HEK293T (cell line): Measurements from ENCODE around the gene IL17B.
A peak's percentile ranks its signal among the peaks of the same experiment; 100 is the strongest.

Source experiments
- CTCF ChIA-PET: fragments of 350-600 bp; formaldehyde crosslinking; extraction: SDS; loops from one replicate; lab custom pipeline; 2021; ENCODE audit warnings: antibody characterized with exemption, inconsistent platforms; lab: Yijun Ruan, JAX
- POLR2A ChIA-PET: fragments of 350-600 bp; formaldehyde crosslinking; extraction: SDS; loops from one replicate; lab custom pipeline; 2020; ENCODE audit warnings: antibody characterized with exemption, inconsistent platforms; lab: Yijun Ruan, JAX
- DNase-seq: peaks from one replicate; pipeline ENCODE4 v3.0.0; 2012; ENCODE audit warnings: mixed read lengths; ENCODE audit errors: extremely low spot score
- ARNT ChIP-seq: fragments of 450-650 bp; IDR thresholded peaks from 2 replicates; pipeline ENCODE4 v1.6.1; 2017; ENCODE audit warnings: mild to moderate bottlenecking
- BHLHE40 ChIP-seq: fragments of 450-650 bp; IDR thresholded peaks from 2 replicates; pipeline ENCODE4 v1.6.1; 2016; ENCODE audit warnings: mild to moderate bottlenecking, moderate library complexity, borderline replicate concordance
- CTBP1 ChIP-seq: fragments of 450-650 bp; IDR thresholded peaks from 2 replicates; pipeline ENCODE4 v1.6.1; 2016; ENCODE audit warnings: borderline replicate concordance
- ELF4 ChIP-seq: fragments of 450-650 bp; IDR thresholded peaks from 2 replicates; pipeline ENCODE4 v1.6.1; 2017; ENCODE audit warnings: antibody characterized with exemption
- FOXA1 ChIP-seq: fragments of 450-650 bp; IDR thresholded peaks from 2 replicates; pipeline ENCODE4 v1.6.1; 2016; ENCODE audit warnings: mild to moderate bottlenecking
- FOXK2 ChIP-seq: fragments of 450-650 bp; IDR thresholded peaks from 2 replicates; pipeline ENCODE4 v1.6.1; 2016; ENCODE audit warnings: mild to moderate bottlenecking
- FOXM1 ChIP-seq: fragments of 450-650 bp; IDR thresholded peaks from 2 replicates; pipeline ENCODE4 v1.6.1; 2017; ENCODE audit warnings: mild to moderate bottlenecking, borderline replicate concordance
- HDGF ChIP-seq: fragments of 450-650 bp; IDR thresholded peaks from 2 replicates; pipeline ENCODE4 v1.6.1; 2017; ENCODE audit warnings: antibody characterized with exemption, borderline replicate concordance
- L3MBTL2 ChIP-seq: fragments of 450-650 bp; conservative IDR thresholded peaks from 2 replicates; pipeline ENCODE4 v1.6.1; 2016; ENCODE audit warnings: mild to moderate bottlenecking
- LEF1 ChIP-seq: fragments of 450-650 bp; IDR thresholded peaks from 2 replicates; pipeline ENCODE4 v1.6.1; 2017; ENCODE audit warnings: mild to moderate bottlenecking, borderline replicate concordance
- NFRKB ChIP-seq: fragments of 450-650 bp; IDR thresholded peaks from 2 replicates; pipeline ENCODE4 v1.6.1; 2016; ENCODE audit warnings: mild to moderate bottlenecking, moderate library complexity
- PKNOX1 ChIP-seq: fragments of 450-650 bp; IDR thresholded peaks from 2 replicates; pipeline ENCODE4 v1.6.1; 2016
- SP1 ChIP-seq: fragments of 450-650 bp; IDR thresholded peaks from 2 replicates; pipeline ENCODE4 v1.6.1; 2017
- SUZ12 ChIP-seq: fragments of 450-650 bp; IDR thresholded peaks from 2 replicates; pipeline ENCODE4 v1.6.1; 2016; ENCODE audit warnings: mild to moderate bottlenecking
- TARDBP ChIP-seq: fragments of 450-650 bp; IDR thresholded peaks from 2 replicates; pipeline ENCODE4 v1.6.1; 2016
- ZNF384 ChIP-seq: fragments of 450-650 bp; IDR thresholded peaks from 2 replicates; pipeline ENCODE4 v1.6.1; 2016

Gene IL17B

GRCh38 chr5:149367249-149367971 is 11.7 kb downstream of the IL17B start:
- peak; percentile 80 for DNase-seq
- ChIA-PET CTCF (interaction anchor here (0.6 to 2.7 kb wide), 29 partner anchors 9 to 312 kb away, joined by 3 to 16 read pairs (median 4); partner anchors contain the start of genes GRPEL2, IL17B and PCYOX1L), POLR2A (interaction anchor here (1.8 to 4.3 kb wide), 2 partner anchors 9 to 22 kb away, joined by 6 to 34 read pairs; partner anchors contain the start of genes GRPEL2 and PCYOX1L)
- no peak for TF ChIP-seq ELF4
- TF ChIP-seq HDGF: no peak
- no peak for TF ChIP-seq FOXK2
- peak; percentile 88 for TF ChIP-seq PKNOX1

GRCh38 chr5:149366169-149366729 is 12.8 kb downstream of the IL17B start:
- no peak for DNase-seq
- POLR2A ChIA-PET: interaction anchor here (0.7 to 4.3 kb wide), 3 partner anchors 8 to 80 kb away, joined by 3 to 34 read pairs (median 5); partner anchors contain the start of genes GRPEL2 and PCYOX1L
- CTCF ChIA-PET: interaction anchor here (0.7 to 2.4 kb wide), 3 partner anchors 9 to 54 kb away, joined by 3 to 10 read pairs (median 7); partner anchors contain the start of gene PCYOX1L
- TF ChIP-seq LEF1: no peak

GRCh38 chr5:149365418-149365817 is 13.7 kb downstream of the IL17B start:
- DNase-seq: no peak
- POLR2A ChIA-PET: interaction anchor here (4.3 kb wide), 1 partner anchor 7 kb away, joined by 34 read pairs; the partner anchor contains the start of gene PCYOX1L
- TF ChIP-seq HDGF: no peak
- no peak for TF ChIP-seq FOXM1
- TF ChIP-seq FOXA1: no peak
- no peak for TF ChIP-seq ARNT
- no peak for TF ChIP-seq CTBP1
- TF ChIP-seq PKNOX1: no peak
- TF ChIP-seq ELF4: no peak
- TF ChIP-seq LEF1: no peak
- TF ChIP-seq L3MBTL2: no peak
- TF ChIP-seq NFRKB: no peak
- no peak for TF ChIP-seq FOXK2
- no peak for TF ChIP-seq SUZ12
- TF ChIP-seq TARDBP: no peak
- no peak for TF ChIP-seq ZNF384
- CTCF ChIA-PET: no interaction called here

- ChIA-PET CTCF (no interaction called here), POLR2A (no interaction called here)
- no peak for TF ChIP-seq FOXK2
- no peak for TF ChIP-seq L3MBTL2
- no peak for TF ChIP-seq ZNF384
- TF ChIP-seq FOXM1: no peak
- no peak for TF ChIP-seq ELF4
- no peak for TF ChIP-seq TARDBP
- TF ChIP-seq BHLHE40: no peak
- no peak for TF ChIP-seq FOXA1
- no peak for TF ChIP-seq LEF1
- no peak for TF ChIP-seq SUZ12
- no peak for TF ChIP-seq HDGF
- TF ChIP-seq CTBP1: no peak
- DNase-seq: no peak
Measured at GRCh38 chr5:149364719-149365118, 14.4 kb downstream of the IL17B start.

- POLR2A ChIA-PET: no interaction called here
- DNase-seq: no peak
- CTCF ChIA-PET: interaction anchor here (0.8 kb wide), 1 partner anchor 8 kb away, joined by 4 read pairs; no protein-coding TSS in a partner anchor
- TF ChIP-seq FOXA1 (no peak), BHLHE40 (no peak)
Measured at GRCh38 chr5:149363936-149364335, 15.2 kb downstream of the IL17B start.

- TF ChIP-seq TARDBP (no peak), FOXK2 (no peak), BHLHE40 (no peak), FOXM1 (no peak), NFRKB (no peak), CTBP1 (no peak), PKNOX1 (no peak), ARNT (no peak), SUZ12 (no peak), HDGF (no peak), FOXA1 (no peak), ZNF384 (no peak), SP1 (no peak), LEF1 (no peak), ELF4 (no peak)
- CTCF ChIA-PET: interaction anchor here (0.8 kb wide), 1 partner anchor 9 kb away, joined by 4 read pairs; no protein-coding TSS in a partner anchor
- POLR2A ChIA-PET: interaction anchor here (1.0 kb wide), 1 partner anchor 18 kb away, joined by 4 read pairs; the partner anchor contains the start of gene GRPEL2
- no peak for DNase-seq
Measured at GRCh38 chr5:149363358-149363757, 15.7 kb downstream of the IL17B start.
